ENCODE results near the gene ERP27.

ERP27 gene

DNA sequence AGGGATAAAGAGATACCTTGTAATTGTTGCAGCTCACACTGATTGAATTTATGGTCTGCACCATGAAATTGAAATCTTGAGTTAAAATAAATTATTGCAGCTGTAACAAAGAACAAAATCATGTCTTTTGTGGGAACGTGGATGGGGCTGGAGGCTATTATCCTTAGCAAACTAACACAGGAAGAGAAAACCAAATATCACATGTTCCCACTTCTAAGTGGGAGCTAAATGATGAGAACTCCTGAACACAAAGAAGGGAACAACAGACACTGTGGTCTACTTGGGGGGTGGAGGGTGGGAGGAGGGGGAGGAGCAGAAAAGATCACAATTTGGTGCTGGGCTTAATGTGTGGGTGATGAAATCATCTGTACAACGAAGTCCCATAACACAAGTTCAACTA is 22.6 kb downstream of the ERP27 start:
- H3K27ac ChIP-seq = no peak overlapping the region
- TF ChIP-seq, protein P1, sequence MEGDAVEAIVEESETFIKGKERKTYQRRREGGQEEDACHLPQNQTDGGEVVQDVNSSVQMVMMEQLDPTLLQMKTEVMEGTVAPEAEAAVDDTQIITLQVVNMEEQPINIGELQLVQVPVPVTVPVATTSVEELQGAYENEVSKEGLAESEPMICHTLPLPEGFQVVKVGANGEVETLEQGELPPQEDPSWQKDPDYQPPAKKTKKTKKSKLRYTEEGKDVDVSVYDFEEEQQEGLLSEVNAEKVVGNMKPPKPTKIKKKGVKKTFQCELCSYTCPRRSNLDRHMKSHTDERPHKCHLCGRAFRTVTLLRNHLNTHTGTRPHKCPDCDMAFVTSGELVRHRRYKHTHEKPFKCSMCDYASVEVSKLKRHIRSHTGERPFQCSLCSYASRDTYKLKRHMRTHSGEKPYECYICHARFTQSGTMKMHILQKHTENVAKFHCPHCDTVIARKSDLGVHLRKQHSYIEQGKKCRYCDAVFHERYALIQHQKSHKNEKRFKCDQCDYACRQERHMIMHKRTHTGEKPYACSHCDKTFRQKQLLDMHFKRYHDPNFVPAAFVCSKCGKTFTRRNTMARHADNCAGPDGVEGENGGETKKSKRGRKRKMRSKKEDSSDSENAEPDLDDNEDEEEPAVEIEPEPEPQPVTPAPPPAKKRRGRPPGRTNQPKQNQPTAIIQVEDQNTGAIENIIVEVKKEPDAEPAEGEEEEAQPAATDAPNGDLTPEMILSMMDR (conservative IDR thresholded peaks at IDR 0.05) = no peak

DNA sequence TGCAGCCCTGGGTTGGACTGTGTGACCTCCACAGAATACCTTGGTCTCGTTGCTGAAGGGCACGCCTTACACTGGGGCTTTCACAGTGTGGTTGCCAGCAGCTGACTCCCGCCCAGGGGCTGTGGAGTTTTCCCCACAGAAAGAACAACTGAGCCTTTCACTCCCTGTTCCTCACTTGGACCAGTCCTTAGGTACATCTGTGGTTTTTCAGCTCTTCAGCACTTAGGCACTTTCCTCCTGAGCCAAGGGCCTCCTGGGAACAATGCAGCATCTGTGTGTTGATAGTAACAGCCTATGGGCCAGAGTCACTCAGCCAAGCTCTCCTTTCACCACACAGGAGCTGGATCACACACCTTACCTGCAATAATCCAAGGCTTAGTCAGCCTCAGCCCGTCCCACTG is 25.0 kb downstream of the ERP27 start:
- TF ChIP-seq, protein P1 (conservative IDR thresholded peaks at IDR 0.05) = no peak
- H3K27ac ChIP-seq = no peak overlapping the region

DNA sequence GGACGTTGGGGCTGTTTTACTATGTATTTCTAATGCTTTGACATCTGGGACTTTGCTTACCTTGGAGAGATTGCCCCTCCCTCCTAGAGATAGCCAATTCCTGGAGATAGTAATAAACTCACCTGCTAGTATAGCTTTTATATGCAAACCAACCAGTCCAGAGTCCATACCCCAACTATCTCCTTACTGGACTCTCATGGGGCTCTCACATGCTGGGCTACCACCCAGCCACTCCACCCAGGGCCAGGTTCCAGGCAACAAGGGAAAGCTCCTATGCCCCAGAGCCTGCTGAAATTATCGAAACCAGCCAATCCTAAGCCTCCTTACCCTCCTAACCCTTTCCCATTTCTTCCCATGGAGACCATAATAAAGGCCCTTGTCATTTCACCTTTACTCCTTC is 27.2 kb downstream of the ERP27 start:
- H3K27ac ChIP-seq = no peak overlapping the region
- TF ChIP-seq, protein P1 (conservative IDR thresholded peaks at IDR 0.05) = no peak

DNA sequence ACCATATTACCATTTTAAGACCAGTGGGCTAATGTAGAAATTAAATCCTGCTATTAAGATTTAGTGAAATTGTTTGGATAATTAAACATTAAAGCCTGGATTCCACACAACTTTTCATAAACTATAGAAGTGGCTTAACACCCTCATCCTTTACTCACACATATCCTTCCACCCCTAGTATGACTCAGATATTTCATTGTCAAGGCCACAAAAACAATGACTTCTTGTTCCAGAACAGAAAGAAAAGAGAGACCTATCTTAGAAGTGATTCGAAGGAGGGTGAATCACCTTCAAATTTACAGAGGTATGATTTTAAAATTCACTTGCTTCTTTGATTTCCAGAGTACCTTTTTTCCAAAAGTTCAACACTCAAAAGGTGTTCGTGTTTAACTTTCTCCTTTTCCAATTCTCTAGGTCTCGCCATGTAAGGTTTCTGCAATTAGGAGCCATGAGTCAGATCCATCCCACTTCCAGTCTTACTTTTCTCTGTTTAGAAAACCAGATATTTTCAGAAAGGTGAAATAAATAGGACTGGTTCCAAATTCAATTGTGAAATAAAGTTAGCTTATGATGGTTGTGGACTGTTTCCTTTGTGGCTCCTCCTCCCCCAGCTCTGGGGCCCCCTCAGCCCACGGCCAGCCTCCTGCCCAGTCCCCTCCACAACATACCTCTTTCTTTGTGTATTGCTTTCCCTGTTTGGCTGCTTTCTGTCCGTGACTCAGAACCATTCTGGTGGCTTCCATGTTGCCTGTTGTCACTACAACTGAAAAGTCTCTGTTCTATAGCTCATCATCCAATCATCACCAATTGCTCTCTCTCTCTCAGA is 28.0 kb downstream of the ERP27 start:
- H3K27ac ChIP-seq = no peak overlapping the region
- TF ChIP-seq, protein P1 (conservative IDR thresholded peaks at IDR 0.05) = no peak

DNA sequence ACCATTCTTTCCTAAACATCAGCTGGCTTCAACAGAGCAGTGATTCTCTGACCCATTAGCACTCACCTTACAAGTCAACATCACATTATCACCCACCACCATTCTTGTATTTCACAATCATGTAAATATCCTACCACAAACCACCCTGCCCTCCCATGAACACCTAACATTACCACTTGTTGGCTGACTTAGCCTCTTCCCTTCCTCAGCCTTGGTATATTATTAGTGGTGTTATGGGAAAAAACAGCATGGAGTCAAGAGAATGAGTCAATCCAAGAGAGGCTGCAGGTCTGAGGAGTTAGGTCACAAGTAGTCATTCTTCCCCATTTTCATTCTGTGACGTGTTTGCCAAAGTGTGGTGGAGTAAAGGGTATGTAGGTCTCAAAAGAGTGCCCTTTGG is 30.4 kb downstream of the ERP27 start:
- H3K27ac ChIP-seq = no peak overlapping the region
- TF ChIP-seq, protein P1 (conservative IDR thresholded peaks at IDR 0.05) = no peak

DNA sequence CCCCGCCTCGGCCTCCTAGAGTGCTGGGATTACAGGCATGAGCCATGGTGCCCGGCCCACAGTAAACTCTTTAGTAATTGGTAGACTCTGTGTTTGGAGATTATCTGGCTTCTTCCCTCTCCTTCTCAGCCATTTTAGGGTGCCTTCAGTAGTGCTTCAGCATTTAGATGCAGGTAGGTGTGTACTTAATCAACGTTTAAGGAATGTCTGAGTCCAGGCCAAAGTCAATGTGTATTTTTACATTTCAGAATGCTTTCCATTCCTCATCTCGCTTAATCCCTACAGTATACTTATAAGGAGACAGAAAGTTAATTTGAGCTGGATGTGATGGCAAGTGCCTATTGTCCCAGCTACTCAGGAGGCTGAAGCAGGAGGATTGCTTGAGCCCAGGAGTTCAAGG is 32.2 kb downstream of the ERP27 start:
- TF ChIP-seq, protein P1 (conservative IDR thresholded peaks at IDR 0.05) = no peak
- peak overlapping the region; percentile 77 for H3K27ac ChIP-seq

DNA sequence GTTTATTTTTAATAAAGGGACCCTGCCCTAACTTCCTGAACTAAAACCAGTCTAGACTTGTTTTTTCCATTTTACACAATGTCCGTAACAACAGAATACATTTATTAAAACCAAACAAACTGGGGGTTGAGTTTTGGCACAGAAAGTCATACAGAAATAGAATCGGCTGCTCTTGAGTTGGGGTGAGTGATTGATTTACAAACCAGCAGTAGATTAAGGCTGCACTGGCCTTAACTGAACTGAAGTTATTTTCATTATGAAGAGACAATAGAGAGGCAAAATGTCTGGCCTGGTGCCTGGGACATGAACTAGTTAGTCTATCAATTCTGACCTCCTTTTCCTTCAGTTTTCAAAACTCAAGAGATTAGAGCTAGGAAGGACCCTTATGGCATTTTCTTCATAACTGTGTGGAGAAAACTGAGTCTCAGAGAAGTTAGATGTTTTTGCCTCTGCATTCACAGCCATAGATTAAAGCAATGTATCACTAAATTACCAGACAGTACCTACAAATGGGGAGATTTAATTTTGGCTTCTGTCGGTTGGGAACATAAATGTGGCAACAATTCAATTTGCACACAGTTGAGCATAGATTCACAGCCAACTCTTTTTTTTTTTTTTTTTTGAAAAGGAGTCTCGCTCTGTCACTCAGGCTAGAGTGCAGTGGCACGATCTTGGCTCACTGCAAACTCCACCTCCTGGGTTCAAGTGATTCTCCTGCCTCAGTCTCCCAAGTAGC is 32.9 kb downstream of the ERP27 start:
- peak overlapping the region; percentile 77 for H3K27ac ChIP-seq
- TF ChIP-seq, protein P1 (conservative IDR thresholded peaks at IDR 0.05) = no peak
